Fibroblast of the aortic adventitia (primary cell): ENCODE data around the gene SEC31B. TPM values are rescaled to one million over a fixed set of nuclear protein-coding genes. Genes with fewer than 3 reads are reported as not detected.
A peak's percentile ranks its signal among the peaks of the same experiment; 100 is the strongest.

Source experiments
- DNase-seq: peaks from one replicate; pipeline ENCODE4 v3.0.0-alpha.2; 2010; ENCODE audit warnings: low read depth
- H3K4me3 ChIP-seq: 2 replicates; pipeline ENCODE4 v1.5.1; 2011; ENCODE audit warnings: low read depth, mild to moderate bottlenecking, control low read depth, low read length, moderate library complexity
- CTCF ChIP-seq: IDR thresholded peaks from 2 replicates; pipeline ENCODE4 v1.5.1; 2011; ENCODE audit warnings: mild to moderate bottlenecking, low read length, control low read depth, inconsistent platforms; ENCODE audit not compliant: insufficient read depth
- total RNA-seq: library from RNA; depleted of rRNA; stranded (reverse); fragments of >200 nt; gene quantifications from 2 replicates; pipeline ENCODE4 v1.2.3, GENCODE V29; 2012; ENCODE audit warnings: low replicate concordance

SEC31B gene
- total RNA-seq, 1 donor = 3.3 TPM

- H3K4me3 ChIP-seq = peak overlapping the region; percentile 58
- DNase-seq = peak; percentile 83
- TF ChIP-seq CTCF = no peak
Observed at GRCh38 chr10:100481462-100482081, 38.1 kb downstream of the SEC31B start.

GRCh38 chr10:100480002-100480401 is 39.7 kb downstream of the SEC31B start:
- no peak for DNase-seq

DNA sequence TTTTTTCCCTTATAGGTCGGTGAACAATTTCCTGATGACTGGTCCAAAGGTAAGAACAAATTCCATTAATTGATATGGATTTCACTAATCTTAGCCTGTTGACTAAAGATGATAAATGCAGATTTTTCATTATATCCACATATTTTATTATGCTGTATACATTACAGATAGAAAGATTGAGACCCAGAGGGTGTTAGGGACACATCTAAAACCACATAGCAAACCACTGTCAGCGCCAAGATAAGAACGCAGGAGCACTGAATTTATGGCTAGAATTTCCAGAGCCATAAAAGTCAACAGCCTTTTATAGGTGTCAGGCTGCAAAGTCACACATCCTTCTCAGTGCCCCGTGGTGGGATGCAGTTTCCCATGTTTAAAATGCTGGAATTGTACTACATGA is 40.6 kb downstream of the SEC31B start:
- no peak overlapping the region for H3K4me3 ChIP-seq
- TF ChIP-seq CTCF = no peak
- no peak for DNase-seq

More at GRCh38 chr10:100480002-100480401, 39.7 kb downstream of the SEC31B start:
- no peak for TF ChIP-seq CTCF
- H3K4me3 ChIP-seq = no peak overlapping the region

DNA sequence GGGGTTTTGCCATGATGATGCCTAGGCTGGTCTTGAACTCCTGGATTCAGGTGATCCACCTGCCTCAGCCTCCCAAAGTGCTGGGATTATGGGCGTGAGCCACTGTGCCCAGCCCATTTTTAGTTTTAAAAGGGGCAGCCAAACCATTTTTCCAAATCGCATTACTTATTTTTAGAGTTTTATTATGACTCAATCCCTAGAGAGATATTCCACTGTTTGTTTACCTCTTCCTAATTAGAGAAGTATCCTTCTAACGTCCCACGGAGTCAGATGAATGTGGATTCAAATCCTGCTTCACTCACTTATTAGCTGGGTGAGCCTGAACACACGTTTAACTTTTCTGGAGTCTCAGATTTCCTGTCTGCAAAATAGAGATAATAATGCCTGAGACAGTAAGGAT is 41.7 kb downstream of the SEC31B start:
- DNase-seq = no peak
- no peak for TF ChIP-seq CTCF
- no peak overlapping the region for H3K4me3 ChIP-seq

GRCh38 chr10:100470367-100470766 is 49.3 kb downstream of the SEC31B start:
- no peak overlapping the region for H3K4me3 ChIP-seq
- TF ChIP-seq CTCF = no peak
- peak; percentile 15 for DNase-seq

DNA sequence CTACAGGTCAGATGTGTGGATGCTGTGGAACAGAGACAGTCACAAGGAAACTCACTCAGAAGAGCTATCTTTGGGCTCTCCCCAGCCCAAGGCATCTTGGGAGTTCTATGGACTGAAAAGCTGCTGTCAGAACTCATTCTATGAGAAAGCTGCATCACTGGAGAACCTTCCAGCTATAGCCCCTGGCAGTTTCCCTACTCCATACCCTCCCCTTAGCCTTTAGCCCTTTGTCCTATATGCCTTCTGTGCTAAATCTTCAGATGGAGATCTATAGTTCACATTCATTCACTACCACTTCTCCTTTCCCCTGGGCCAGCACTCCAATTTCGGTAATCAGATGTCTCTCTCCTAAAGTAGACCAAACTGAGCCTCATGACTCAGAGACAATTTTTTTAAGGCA is 49.9 kb downstream of the SEC31B start:
- H3K4me3 ChIP-seq = no peak overlapping the region
- no peak for DNase-seq
- TF ChIP-seq CTCF = no peak

DNA sequence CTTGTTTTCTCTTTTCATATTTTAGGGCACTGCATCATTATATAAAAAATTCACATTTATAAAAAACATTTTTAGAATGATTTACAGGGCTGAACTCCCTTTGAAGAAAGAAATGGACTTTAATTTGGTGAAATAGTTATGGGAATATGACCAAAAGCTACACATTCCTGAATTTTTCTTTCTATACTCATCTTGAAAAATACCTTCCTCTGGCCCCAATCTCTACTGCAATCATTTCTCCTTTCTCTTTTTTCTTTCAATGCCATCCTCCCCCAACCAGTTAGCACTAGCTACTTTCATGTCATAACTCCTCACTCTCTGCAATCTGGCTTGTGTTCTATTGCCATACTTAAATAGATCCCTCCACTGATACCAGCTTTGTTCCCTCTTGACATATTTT is 50.7 kb downstream of the SEC31B start:
- no peak for TF ChIP-seq CTCF
- DNase-seq = peak; percentile 11

More for the DNA sequence above, 50.7 kb downstream of the SEC31B start:
- no peak overlapping the region for H3K4me3 ChIP-seq
